PC-9 (cell line): Measurements from ENCODE around the gene HPS3. TPM values are rescaled to one million over a fixed set of nuclear protein-coding genes. Genes with fewer than 3 reads are reported as not detected.

Source experiments
- BruUV-seq: library from RNA; stranded (reverse); fragments of 400-500 nt; replicated peaks from 2 replicates; lab custom pipeline; 2021; lab: Mats Ljungman, UMichigan
- CTCF ChIA-PET: fragments of 300-600 bp; sonication (Branson Sonifier 250); formaldehyde crosslinking; loops from one replicate; lab custom pipeline; 2022; ENCODE audit warnings: antibody characterized with exemption; lab: Charles Lee
- POLR2A ChIA-PET: fragments of 300-600 bp; sonication (Branson Sonifier 250); formaldehyde crosslinking; loops from one replicate; lab custom pipeline; 2022; ENCODE audit warnings: antibody characterized with exemption; ENCODE audit not compliant: unreplicated experiment; lab: Charles Lee
- DNase-seq, 2 experiments: peaks; one replicate each; pipeline versions ENCODE4 v3.0.0 to v3.0.0-alpha.2; 2015 to 2022; ENCODE audit warnings: mixed read lengths in 1 of 2
- H2AFZ ChIP-seq: fragments of 200-600 bp; sonication (generic); 2 replicates; pipeline ENCODE4 v1.8.1; 2017; ENCODE audit warnings: antibody characterized with exemption
- H3F3A ChIP-seq: fragments of 200-600 bp; sonication (generic); 2 replicates; pipeline ENCODE4 v1.8.1; 2017; ENCODE audit warnings: antibody characterized with exemption, mild to moderate bottlenecking, low read depth; ENCODE audit not compliant: insufficient read depth
- H3K27ac ChIP-seq: fragments of 200-600 bp; sonication (generic); 2 replicates; pipeline ENCODE4 v1.6.1; 2016; ENCODE audit warnings: mixed run types
- H3K27me3 ChIP-seq: fragments of 200-600 bp; sonication (generic); 2 replicates; pipeline ENCODE4 v1.6.1; 2016; ENCODE audit warnings: low read depth, mixed run types; ENCODE audit not compliant: insufficient read depth
- H3K36me3 ChIP-seq: fragments of 200-600 bp; sonication (generic); 2 replicates; pipeline ENCODE4 v1.6.1; 2016; ENCODE audit warnings: low read depth, mixed run types
- H3K4me1 ChIP-seq: fragments of 200-600 bp; sonication (generic); replicated peaks from 2 replicates; pipeline ENCODE4 v1.6.1; 2016; ENCODE audit warnings: mixed run types; ENCODE audit not compliant: insufficient read depth
- H3K4me2 ChIP-seq: fragments of 200-600 bp; sonication (generic); 2 replicates; pipeline ENCODE4 v1.6.1; 2017; ENCODE audit warnings: mixed run types
- H3K4me3 ChIP-seq: fragments of 200-600 bp; sonication (generic); 2 replicates; pipeline ENCODE4 v1.6.1; 2016; ENCODE audit warnings: mixed run types
- H3K79me2 ChIP-seq: fragments of 200-600 bp; sonication (generic); 2 replicates; pipeline ENCODE4 v1.6.1; 2017; ENCODE audit warnings: low read depth, mixed run types
- H3K9me2 ChIP-seq: fragments of 200-600 bp; sonication (generic); 2 replicates; pipeline ENCODE4 v1.8.1; 2017; ENCODE audit warnings: mild to moderate bottlenecking; ENCODE audit not compliant: insufficient read depth
- H3K9me3 ChIP-seq: fragments of 200-600 bp; sonication (generic); 2 replicates; pipeline ENCODE4 v1.8.1; 2016; ENCODE audit warnings: low read depth; ENCODE audit not compliant: insufficient read depth
- H4K20me1 ChIP-seq: fragments of 200-600 bp; sonication (generic); 2 replicates; pipeline ENCODE4 v1.8.1; 2017; ENCODE audit not compliant: insufficient read depth
- EZH2 ChIP-seq: fragments of 200-600 bp; sonication (generic); IDR thresholded peaks from 2 replicates; pipeline ENCODE4 v1.8.0; 2017; ENCODE audit warnings: antibody characterized with exemption, low read depth
- intact Hi-C: fragments of 100-400 bp; cut with micrococcal nuclease; formaldehyde crosslinking; loops from one replicate; pipeline ENCODE4 v1.10.0; 2022; ENCODE audit not compliant: unreplicated experiment
- total RNA-seq: library from RNA; stranded (reverse); gene quantifications from 2 replicates; pipeline ENCODE4 v1.2.3, GENCODE V29; 2021
- TF ChIP-seq, protein P1 (sequence below): fragments of 200-600 bp; sonication (generic); conservative IDR thresholded peaks from 2 replicates; pipeline ENCODE4 v1.6.1; 2017; ENCODE audit warnings: mixed run types, antibody characterized with exemption, mild to moderate bottlenecking, moderate library complexity

The HPS3 gene
- total RNA-seq, 1 experiment from 2014 or later: 33.4 TPM

DNA sequence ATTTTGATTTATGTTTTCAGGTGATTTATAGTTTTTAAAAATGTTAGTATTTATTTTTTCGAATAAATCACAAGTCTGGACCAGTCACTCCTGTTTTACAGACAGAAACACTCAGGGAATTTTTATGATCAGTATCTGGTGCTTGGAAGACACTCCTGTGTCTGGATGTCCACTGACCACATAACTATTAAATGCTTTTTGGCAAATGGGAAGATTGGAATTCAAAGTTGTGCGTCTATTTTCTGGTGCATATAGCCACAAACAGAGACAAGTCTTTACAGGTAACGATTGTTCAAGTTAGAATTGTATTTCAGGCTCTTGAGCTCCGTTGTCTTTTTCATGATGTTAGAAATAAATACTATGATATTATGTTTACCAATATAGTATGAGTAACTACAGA lies 80.0 kb downstream of the HPS3 start:
- POLR2A ChIA-PET: no interaction called here
- H3K4me1 ChIP-seq: no peaks in the 10 kb centered on the region
- H3K79me2 ChIP-seq: no peaks in the 10 kb centered on the region
- TF ChIP-seq, protein P1, sequence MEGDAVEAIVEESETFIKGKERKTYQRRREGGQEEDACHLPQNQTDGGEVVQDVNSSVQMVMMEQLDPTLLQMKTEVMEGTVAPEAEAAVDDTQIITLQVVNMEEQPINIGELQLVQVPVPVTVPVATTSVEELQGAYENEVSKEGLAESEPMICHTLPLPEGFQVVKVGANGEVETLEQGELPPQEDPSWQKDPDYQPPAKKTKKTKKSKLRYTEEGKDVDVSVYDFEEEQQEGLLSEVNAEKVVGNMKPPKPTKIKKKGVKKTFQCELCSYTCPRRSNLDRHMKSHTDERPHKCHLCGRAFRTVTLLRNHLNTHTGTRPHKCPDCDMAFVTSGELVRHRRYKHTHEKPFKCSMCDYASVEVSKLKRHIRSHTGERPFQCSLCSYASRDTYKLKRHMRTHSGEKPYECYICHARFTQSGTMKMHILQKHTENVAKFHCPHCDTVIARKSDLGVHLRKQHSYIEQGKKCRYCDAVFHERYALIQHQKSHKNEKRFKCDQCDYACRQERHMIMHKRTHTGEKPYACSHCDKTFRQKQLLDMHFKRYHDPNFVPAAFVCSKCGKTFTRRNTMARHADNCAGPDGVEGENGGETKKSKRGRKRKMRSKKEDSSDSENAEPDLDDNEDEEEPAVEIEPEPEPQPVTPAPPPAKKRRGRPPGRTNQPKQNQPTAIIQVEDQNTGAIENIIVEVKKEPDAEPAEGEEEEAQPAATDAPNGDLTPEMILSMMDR: no peak
- no peaks in the 10 kb centered on the region for H3K36me3 ChIP-seq
- H2AFZ ChIP-seq: no peak overlapping the region
- no peaks in the 10 kb centered on the region for H3F3A ChIP-seq
- H3K4me2 ChIP-seq: no peak overlapping the region
- no peaks in the 10 kb centered on the region for H3K27me3 ChIP-seq
- no TSS peak for BruUV-seq
- intact Hi-C loops: no loop called here
- H3K27ac ChIP-seq: no peak overlapping the region
- CTCF ChIA-PET: no interaction called here
- no peak for DNase-seq
- no peaks in the 10 kb centered on the region for H4K20me1 ChIP-seq
- no peaks in the 10 kb centered on the region for H3K9me2 ChIP-seq
- no peak overlapping the region for H3K4me3 ChIP-seq
- 0 out of 2 replicates have a peak, but pooled peaks cover 3% of the 10 kb centered on the region for H3K9me3 ChIP-seq

GRCh38 chr3:149212386-149212785 lies 82.9 kb downstream of the HPS3 start:
- no peaks in the 10 kb centered on the region for H3K27me3 ChIP-seq
- CTCF ChIA-PET: no interaction called here

DNA sequence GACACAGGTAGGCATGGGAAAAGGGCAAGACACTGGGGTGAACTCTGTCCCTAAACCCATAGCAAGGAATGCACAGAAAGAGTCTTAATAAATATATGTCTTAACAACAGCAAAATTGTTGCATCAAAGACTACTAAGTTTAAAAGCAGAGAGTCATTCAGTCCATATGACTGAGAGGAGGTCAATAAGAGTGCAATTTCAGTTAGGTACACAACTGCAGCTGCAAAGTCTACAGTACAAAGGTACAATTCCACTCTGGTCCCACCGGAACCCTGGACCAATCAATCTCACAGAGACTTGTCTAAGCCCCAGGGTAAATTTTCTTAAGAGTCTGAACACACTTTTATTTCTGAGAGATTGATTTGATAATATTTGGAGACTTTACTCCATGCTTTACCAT lies 85.3 kb downstream of the HPS3 start:
- ChIA-PET POLR2A (no interaction called here), CTCF (no interaction called here)
- no peak for DNase-seq
- no peak overlapping the region for H3K27ac ChIP-seq
- TF ChIP-seq EZH2: no peak
- H3K27me3 ChIP-seq: no peaks in the 10 kb centered on the region
- intact Hi-C loops: no loop called here
- BruUV-seq: no TSS peak
- no peak overlapping the region for H2AFZ ChIP-seq
- H3K79me2 ChIP-seq: no peaks in the 10 kb centered on the region
- no peaks in the 10 kb centered on the region for H3K36me3 ChIP-seq
- no peaks in the 10 kb centered on the region for H3F3A ChIP-seq
- H3K9me2 ChIP-seq: no peaks in the 10 kb centered on the region
- no peak overlapping the region for H3K4me3 ChIP-seq
- H3K9me3 ChIP-seq: no peaks in the 10 kb centered on the region
- H3K4me2 ChIP-seq: no peak overlapping the region
- no peaks in the 10 kb centered on the region for H4K20me1 ChIP-seq
- no peaks in the 10 kb centered on the region for H3K4me1 ChIP-seq

More at GRCh38 chr3:149212386-149212785, 82.9 kb downstream of the HPS3 start:
- no peaks in the 10 kb centered on the region for H3K79me2 ChIP-seq
- POLR2A ChIA-PET: interaction anchor here (0.6 kb wide), 1 partner anchor 11 kb away, joined by 3 read pairs; no protein-coding TSS in a partner anchor
- no peak overlapping the region for H2AFZ ChIP-seq
- no TSS peak for BruUV-seq
- TF ChIP-seq EZH2: no peak
- TF ChIP-seq, protein P1: no peak
- H4K20me1 ChIP-seq: no peaks in the 10 kb centered on the region
- no peaks in the 10 kb centered on the region for H3K36me3 ChIP-seq
- no peak overlapping the region for H3K27ac ChIP-seq
- DNase-seq: no peak
- no peaks in the 10 kb centered on the region for H3K4me1 ChIP-seq
- H3K4me3 ChIP-seq: no peak overlapping the region
- no peaks in the 10 kb centered on the region for H3F3A ChIP-seq
- intact Hi-C loops: no loop called here
- H3K4me2 ChIP-seq: no peak overlapping the region
- H3K9me2 ChIP-seq: no peaks in the 10 kb centered on the region
- 0 out of 2 replicates have a peak, but pooled peaks cover 3% of the 10 kb centered on the region for H3K9me3 ChIP-seq

GRCh38 chr3:149215515-149215914 lies 86.1 kb downstream of the HPS3 start:
- no peak overlapping the region for H2AFZ ChIP-seq
- intact Hi-C loops: no loop called here
- no peaks in the 10 kb centered on the region for H3K9me2 ChIP-seq
- no peaks in the 10 kb centered on the region for H3K4me1 ChIP-seq
- no peaks in the 10 kb centered on the region for H3F3A ChIP-seq
- H3K27ac ChIP-seq: no peak overlapping the region
- no TSS peak for BruUV-seq
- ChIA-PET CTCF (no interaction called here), POLR2A (no interaction called here)
- no peaks in the 10 kb centered on the region for H3K36me3 ChIP-seq
- no peak for DNase-seq
- no peaks in the 10 kb centered on the region for H3K9me3 ChIP-seq
- TF ChIP-seq EZH2: no peak
- TF ChIP-seq, protein P1: no peak
- no peaks in the 10 kb centered on the region for H3K27me3 ChIP-seq
- H3K4me2 ChIP-seq: no peak overlapping the region
- H4K20me1 ChIP-seq: no peaks in the 10 kb centered on the region
- no peaks in the 10 kb centered on the region for H3K79me2 ChIP-seq
- no peak overlapping the region for H3K4me3 ChIP-seq
